Right renal pelvis (tissue), 4 donors: Measurements from ENCODE around the gene FBXL7. TPM values are rescaled to one million over a fixed set of nuclear protein-coding genes. Genes with fewer than 3 reads are reported as not detected.
"Not testable (repeated sequence)": the region's sequence is repeated elsewhere in the genome, so short reads cannot be mapped to it uniquely, and the experiment has no call there.

Experiments
- DNase-seq, 4 donors: peaks; one replicate each; pipeline ENCODE4 v3.0.0-alpha.2; 2013; ENCODE audit warnings: low read depth in 4 of 4, low spot score in 3 of 4, missing footprints in 1 of 4
- polyA plus RNA-seq, 4 donors: library from polyadenylated mRNA; unstranded; fragments of 120-200 nt; gene quantifications; one replicate each; pipeline ENCODE4 v1.2.1, GENCODE V29; 2013; ENCODE audit not compliant: insufficient read length in 4 of 4

Gene FBXL7
- polyA plus RNA-seq, 4 donors = 25.9 to 30.1 (median 28.2) TPM

- DNase-seq = no peak
Measured at GRCh38 chr5:15837551-15838289, 337.7 kb downstream of the FBXL7 start.

- no peak for DNase-seq
Measured at GRCh38 chr5:15844253-15844652, 344.3 kb downstream of the FBXL7 start.

- DNase-seq = no peak
Measured at GRCh38 chr5:15844871-15845270, 344.9 kb downstream of the FBXL7 start.

- no peak for DNase-seq
Measured at GRCh38 chr5:15850536-15850935, 350.6 kb downstream of the FBXL7 start.

GRCh38 chr5:15850939-15851341, 351.0 kb downstream of the FBXL7 start:
- DNase-seq = no peak

GRCh38 chr5:15852217-15852616, 352.2 kb downstream of the FBXL7 start:
- DNase-seq = no peak

- no peak for DNase-seq
Measured at GRCh38 chr5:15852949-15853348, 353.0 kb downstream of the FBXL7 start.

- no peak for DNase-seq
Measured at GRCh38 chr5:15858326-15858725, 358.3 kb downstream of the FBXL7 start.

GRCh38 chr5:15864536-15865215, 364.7 kb downstream of the FBXL7 start:
- no peak for DNase-seq

- DNase-seq = not testable (repeated sequence)
Measured at GRCh38 chr5:15872259-15872658, 372.3 kb downstream of the FBXL7 start.

GRCh38 chr5:15877914-15878313, 377.9 kb downstream of the FBXL7 start:
- DNase-seq = no peak

- no peak for DNase-seq
Measured at GRCh38 chr5:15880201-15880600, 380.2 kb downstream of the FBXL7 start.

GRCh38 chr5:15885156-15885555, 385.2 kb downstream of the FBXL7 start:
- DNase-seq = no peak

GRCh38 chr5:15886156-15886555, 386.2 kb downstream of the FBXL7 start:
- DNase-seq = no peak

- DNase-seq = no peak
Measured at GRCh38 chr5:15887093-15887492, 387.1 kb downstream of the FBXL7 start.

- no peak for DNase-seq
Measured at GRCh38 chr5:15889001-15889400, 389.0 kb downstream of the FBXL7 start.

- DNase-seq = no peak
Measured at GRCh38 chr5:15893866-15894265, 393.9 kb downstream of the FBXL7 start.

GRCh38 chr5:15897656-15898055, 397.7 kb downstream of the FBXL7 start:
- no peak for DNase-seq

- no peak for DNase-seq
Measured at GRCh38 chr5:15898641-15899040, 398.7 kb downstream of the FBXL7 start.

GRCh38 chr5:15899481-15899880, 399.5 kb downstream of the FBXL7 start:
- no peak for DNase-seq

GRCh38 chr5:15901151-15901550, 401.2 kb downstream of the FBXL7 start:
- no peak for DNase-seq

GRCh38 chr5:15902066-15902465, 402.1 kb downstream of the FBXL7 start:
- DNase-seq = no peak
